ENCODE results near the gene CD300LB.
"Not testable (repeated sequence)": the region's sequence is repeated elsewhere in the genome, so short reads cannot be mapped to it uniquely, and the experiment has no call there.

The CD300LB gene

GRCh38 chr17:74503949-74504348, 27.3 kb downstream of the CD300LB start:
- DNase-seq; intact Hi-C loops (cut with DNase I): not testable (repeated sequence)

DNA sequence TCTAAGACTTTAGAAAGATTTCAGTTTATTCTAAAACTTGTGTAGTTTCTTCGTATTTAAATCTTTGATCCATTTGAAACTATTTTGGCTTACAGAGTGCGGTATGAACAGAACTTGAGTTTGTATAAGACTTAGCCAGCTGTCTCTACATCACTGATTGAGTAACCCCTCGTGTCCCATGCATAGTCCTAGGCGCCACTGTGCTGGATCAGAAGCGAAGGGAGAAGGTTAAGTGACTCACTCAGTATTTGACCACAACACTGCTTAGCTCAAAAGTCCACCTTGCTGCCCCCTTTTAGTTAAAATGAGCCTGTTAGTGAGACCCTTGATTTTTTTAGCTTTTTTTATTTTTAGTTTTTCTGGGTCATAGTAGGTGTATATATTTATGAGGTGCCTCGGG, 28.4 kb downstream of the CD300LB start:
- peak in 1 of 10 donors; percentile 27 for DNase-seq
- intact Hi-C loops (cut with DNase I): no loop called here

- DNase-seq: peak in 1 of 10 donors; percentile 43
- intact Hi-C loops (cut with DNase I): loop anchor here (10.0 kb wide), 1 partner anchor 195 kb away; no protein-coding TSS in a partner anchor
Measured at GRCh38 chr17:74499992-74500391, 31.3 kb downstream of the CD300LB start.

DNA sequence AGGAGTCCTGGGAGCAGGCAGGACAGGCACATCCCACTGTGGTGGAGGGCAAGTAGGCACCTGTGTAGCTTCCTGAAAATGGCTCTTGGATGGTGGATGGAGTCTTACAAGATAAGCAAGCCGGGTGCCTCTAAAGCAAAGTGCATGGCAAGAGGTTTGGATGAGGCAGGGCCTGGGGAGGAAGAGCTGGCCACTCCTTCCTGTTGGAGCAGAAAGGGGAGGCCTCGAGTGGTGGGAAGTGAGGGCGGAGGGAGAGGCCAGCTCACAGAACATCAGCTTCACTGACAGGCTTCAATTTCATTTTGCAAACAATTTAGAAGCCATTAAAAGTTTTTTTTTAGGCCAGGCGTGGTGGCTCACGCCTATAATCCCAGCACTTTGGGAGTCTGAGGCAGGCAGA, 33.8 kb downstream of the CD300LB start:
- DNase-seq: peak in 1 of 10 donors; percentile 28
- intact Hi-C loops (cut with DNase I): loop anchor here (10.0 kb wide), 1 partner anchor 193 kb away; no protein-coding TSS in a partner anchor

- intact Hi-C loops (cut with DNase I): loop anchor here (10.0 kb wide), 1 partner anchor 189 kb away; no protein-coding TSS in a partner anchor
- DNase-seq: peak; percentile 50 to 94 (median 76)
Measured at GRCh38 chr17:74493331-74493833, 37.9 kb downstream of the CD300LB start.

DNA sequence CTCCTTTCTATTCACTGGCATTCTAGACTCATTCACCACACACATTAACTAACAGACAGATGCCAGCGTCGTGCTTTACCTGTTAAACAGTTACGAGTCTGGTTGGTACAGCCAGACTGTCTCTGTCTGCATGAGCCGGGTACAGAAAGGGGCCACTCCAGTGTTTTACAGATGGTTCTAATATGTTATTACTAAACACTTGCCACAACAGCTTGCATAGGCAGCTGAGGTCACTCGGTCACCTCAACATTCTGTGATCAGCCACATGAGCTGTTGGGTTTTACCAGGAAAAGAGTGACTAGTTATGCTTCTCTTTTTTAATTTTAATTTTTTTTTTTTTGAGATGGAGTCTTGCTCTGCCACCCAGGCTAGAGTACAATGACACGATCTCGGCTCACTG, 39.6 kb downstream of the CD300LB start:
- DNase-seq: peak in 1 of 10 donors; percentile 24
- intact Hi-C loops (cut with DNase I): loop anchor here (10.0 kb wide), 1 partner anchor 187 kb away; no protein-coding TSS in a partner anchor

- intact Hi-C loops (cut with DNase I): loop anchor here (10.0 kb wide), 1 partner anchor 186 kb away; no protein-coding TSS in a partner anchor
- peak in 1 of 10 donors; percentile 60 for DNase-seq
Measured at GRCh38 chr17:74490716-74491115, 40.6 kb downstream of the CD300LB start.

GRCh38 chr17:74488276-74488675, 43.0 kb downstream of the CD300LB start:
- intact Hi-C loops (cut with DNase I): not testable (repeated sequence)
- peak in 1 of 10 donors; percentile 56 for DNase-seq

DNA sequence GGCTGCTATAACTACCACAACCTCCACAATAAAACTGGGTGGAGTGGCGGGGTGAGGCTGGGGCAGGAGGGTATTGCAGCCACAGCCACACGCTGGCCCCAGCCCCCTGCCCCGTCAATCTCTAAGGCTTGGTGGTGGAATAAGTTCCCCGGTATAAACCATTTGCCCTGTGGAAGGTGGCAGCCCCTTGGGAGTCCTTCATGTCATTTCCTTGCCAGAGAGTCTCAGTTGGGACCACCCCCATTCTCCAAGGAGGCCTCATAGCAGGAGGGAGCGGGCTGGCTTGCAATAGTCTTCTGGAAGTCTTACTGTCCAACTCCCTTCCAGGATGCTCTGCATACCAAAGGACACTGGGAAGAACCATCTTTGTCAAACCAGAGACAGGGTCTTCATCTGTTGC, 45.4 kb downstream of the CD300LB start:
- intact Hi-C loops (cut with DNase I): no loop called here
- DNase-seq: peak in 1 of 10 donors; percentile 11

GRCh38 chr17:74485022-74485743, 46.1 kb downstream of the CD300LB start:
- intact Hi-C loops (cut with DNase I): no loop called here
- DNase-seq: peak in 1 of 10 donors; percentile 35

GRCh38 chr17:74484066-74484465, 47.2 kb downstream of the CD300LB start:
- DNase-seq: peak in 1 of 10 donors; percentile 62
- intact Hi-C loops (cut with DNase I): no loop called here

DNA sequence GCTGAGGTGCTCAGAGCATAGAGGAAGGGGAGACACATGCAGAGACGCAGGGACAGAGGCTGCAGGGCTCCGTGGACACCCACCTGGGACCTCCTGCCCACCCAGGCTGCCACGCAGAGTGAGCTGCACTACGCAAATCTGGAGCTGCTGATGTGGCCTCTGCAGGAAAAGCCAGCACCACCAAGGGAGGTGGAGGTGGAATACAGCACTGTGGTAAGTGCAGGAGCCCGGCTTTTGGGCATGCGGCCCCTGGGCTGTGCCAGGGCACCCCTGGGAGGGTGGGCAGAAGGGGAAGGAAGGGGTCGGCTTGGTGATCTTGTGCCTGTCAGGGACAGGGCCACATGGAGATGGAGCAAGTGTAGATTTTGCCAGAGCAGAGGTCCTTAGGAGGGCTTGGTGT, 49.7 kb downstream of the CD300LB start:
- intact Hi-C loops (cut with DNase I): no loop called here
- peak in 1 of 10 donors; percentile 75 for DNase-seq

DNA sequence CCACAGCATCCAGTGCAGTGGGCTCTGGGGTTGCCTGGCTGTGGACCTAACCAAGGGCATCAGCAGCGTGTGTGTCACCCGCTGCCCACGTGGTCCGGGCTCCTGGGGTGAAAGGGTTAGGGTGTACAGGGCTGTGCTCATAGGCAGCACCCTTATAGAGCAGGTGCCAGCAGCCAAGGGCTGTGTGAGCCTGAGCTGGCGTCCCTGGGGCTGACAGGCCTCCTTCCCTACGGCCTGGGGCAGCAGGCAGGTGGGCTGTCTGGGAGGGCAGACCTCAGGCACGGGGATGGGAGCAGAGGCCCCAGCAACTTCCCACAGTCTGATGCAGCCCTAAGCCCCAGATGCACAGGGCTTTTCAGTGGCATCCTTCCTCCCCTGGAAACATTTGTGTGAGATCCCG, 51.0 kb downstream of the CD300LB start:
- intact Hi-C loops (cut with DNase I): no loop called here

DNA sequence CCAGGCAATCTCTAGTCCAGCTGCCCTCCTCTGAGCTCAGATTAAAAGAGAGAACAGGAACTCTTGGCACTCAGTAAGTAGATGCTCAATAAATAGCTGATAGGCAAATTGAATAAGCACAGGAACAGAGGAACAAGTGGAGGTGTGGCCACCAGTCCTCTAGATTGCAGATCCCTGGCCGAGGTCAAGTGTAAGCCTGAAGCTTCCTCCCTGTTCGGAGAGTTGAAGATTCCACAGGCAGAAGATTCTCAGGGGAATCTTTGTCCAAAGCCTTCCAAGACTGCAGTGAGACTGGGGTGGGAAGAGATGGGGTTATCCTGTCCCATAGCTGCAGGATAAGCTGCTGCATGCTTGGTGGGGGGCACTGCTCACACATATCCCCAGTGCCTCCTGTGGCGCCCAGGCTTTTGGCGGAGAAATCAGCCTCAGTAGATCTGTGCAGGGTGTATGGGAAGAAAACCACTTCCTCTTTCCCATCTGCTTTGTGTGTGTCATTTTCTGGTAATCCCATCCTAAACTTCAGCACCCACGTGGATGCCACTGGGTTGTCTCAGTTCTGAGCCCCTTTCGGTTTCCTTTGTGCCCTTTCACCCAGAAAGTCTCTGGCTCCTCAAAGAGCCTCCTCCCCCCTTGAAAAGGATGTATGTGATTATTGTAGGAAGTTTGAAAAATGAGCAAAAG, 52.7 kb downstream of the CD300LB start:
- DNase-seq: peak in 2 of 10 donors; percentile 71 to 74
- intact Hi-C loops (cut with DNase I): no loop called here

More for the DNA sequence above, 51.0 kb downstream of the CD300LB start:
- DNase-seq: peak in 2 of 10 donors; percentile 43 to 64

GRCh38 chr17:74477411-74477810, 53.9 kb downstream of the CD300LB start:
- intact Hi-C loops (cut with DNase I): no loop called here
- peak in 2 of 10 donors; percentile 40 to 49 for DNase-seq

- intact Hi-C loops (cut with DNase I): no loop called here
- no peak for DNase-seq
Measured at GRCh38 chr17:74475189-74475588, 56.1 kb downstream of the CD300LB start.

- peak in 2 of 10 donors; percentile 35 to 41 for DNase-seq
- intact Hi-C loops (cut with DNase I): no loop called here
Measured at GRCh38 chr17:74474043-74474792, 57.1 kb downstream of the CD300LB start.

DNA sequence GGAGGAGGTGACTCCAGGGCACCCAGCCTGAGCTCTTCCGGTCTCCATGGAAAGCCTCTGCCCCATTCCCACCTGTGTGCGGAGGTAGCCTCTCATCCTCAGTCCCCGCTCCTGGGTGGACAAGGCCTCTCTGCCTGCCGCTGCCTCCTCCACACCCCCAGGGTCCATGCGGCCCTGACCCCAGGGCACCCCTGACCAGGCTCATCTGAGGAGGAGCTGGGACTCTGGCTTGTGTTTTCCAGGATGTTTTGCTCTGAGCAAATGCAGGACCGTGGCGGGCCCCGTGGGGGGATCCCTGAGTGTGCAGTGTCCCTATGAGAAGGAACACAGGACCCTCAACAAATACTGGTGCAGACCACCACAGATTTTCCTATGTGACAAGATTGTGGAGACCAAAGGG, 58.0 kb downstream of the CD300LB start:
- intact Hi-C loops (cut with DNase I): no loop called here
- peak in 2 of 10 donors; percentile 30 to 67 for DNase-seq

DNA sequence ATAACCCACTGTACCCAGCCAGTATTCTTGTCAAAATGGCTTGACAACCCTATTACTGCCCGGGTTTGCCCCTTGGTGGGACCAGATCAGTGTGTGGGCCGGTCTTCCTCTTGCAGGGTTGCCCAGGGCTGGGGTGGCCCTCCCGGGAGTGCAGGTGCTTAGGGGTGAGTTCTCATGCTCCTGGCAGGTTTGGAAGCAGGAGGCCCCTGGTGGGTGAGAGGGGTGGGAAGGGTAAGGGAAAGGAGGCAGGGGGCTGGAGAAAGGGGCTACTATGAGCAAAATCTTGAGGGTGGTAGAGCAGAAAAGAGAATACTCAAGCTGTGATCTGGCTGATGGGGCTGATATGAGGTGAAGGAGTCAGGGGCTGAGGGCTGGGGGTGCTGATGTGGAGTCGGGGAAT, 58.4 kb downstream of the CD300LB start:
- peak in 2 of 10 donors; percentile 7 to 17 for DNase-seq
- intact Hi-C loops (cut with DNase I): no loop called here

DNA sequence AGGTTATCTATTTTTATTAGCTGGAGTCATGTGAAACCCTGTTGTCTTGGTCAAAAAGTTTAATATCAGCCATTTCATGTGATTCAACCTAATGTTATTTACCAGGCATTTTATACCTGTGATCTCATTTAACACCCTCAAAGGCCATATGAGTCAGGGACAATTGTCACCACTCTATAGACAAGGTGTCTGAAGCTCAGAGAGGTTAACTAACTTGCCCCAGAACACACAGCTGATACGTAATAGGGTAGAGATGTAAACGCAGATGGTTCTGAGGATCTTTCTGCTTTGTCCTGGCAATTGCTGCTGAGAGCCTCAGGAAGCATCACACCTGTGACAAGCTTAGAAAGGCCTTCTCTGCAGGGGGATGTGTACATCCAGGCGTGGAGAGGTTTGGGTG, 59.9 kb downstream of the CD300LB start:
- intact Hi-C loops (cut with DNase I): no loop called here

More for the DNA sequence above, 59.9 kb downstream of the CD300LB start:
- no peak for DNase-seq
